ENCODE measurements around the gene COLEC12. TPM values are rescaled to one million over a fixed set of nuclear protein-coding genes. Genes with fewer than 3 reads are reported as not detected.
A peak's percentile ranks its signal among the peaks of the same experiment; 100 is the strongest.

The COLEC12 gene
- total RNA-seq, 4 donors from 2014 or later: 1.4 to 12.2 (median 4.0) TPM

- no peak for TF ChIP-seq POLR2A (IDR thresholded peaks at IDR 0.05)
- TF ChIP-seq CTCF (IDR thresholded peaks at IDR 0.05): no peak
- Histone ChIP-seq H3K36me3 (no peaks in the 10 kb centered on the region), H3K4me3 (no peak overlapping the region), H3K27ac (peak overlapping the region in 2 of 4 donors; percentile 30 to 46), H3K27me3 (no peaks in the 10 kb centered on the region), H3K4me1 (peaks cover 0 to 15% (median 0%) of the 10 kb centered on the region in 3 donors), H3K9me3 (no peaks in the 10 kb centered on the region)
- DNase-seq: no peak
- WGBS, 2 donors: 64 to 77% methylated on average over 11 to 12 of the region's 12 CpGs
- intact Hi-C loops (cut with DNase I): no loop called here
Observed at GRCh38 chr18:362311-363290, 137.9 kb downstream of the COLEC12 start.

- no peak for DNase-seq
- no peaks in the 10 kb centered on the region for H3K27me3 ChIP-seq
- peak overlapping the region in 2 of 4 donors; percentile 30 to 46 for H3K27ac ChIP-seq
- H3K9me3 ChIP-seq: no peaks in the 10 kb centered on the region
- intact Hi-C loops (cut with DNase I): no loop called here
- TF ChIP-seq POLR2A (IDR thresholded peaks at IDR 0.05) (no peak), CTCF (IDR thresholded peaks at IDR 0.05) (no peak)
- H3K4me1 ChIP-seq: peaks cover 0 to 15% (median 0%) of the 10 kb centered on the region in 3 donors
- no peak overlapping the region for H3K4me3 ChIP-seq
- WGBS, 2 donors: 56 to 69% methylated on average over 7 of the region's 7 CpGs
- no peaks in the 10 kb centered on the region for H3K36me3 ChIP-seq
Observed at GRCh38 chr18:361941-362310, 138.6 kb downstream of the COLEC12 start.

- TF ChIP-seq CTCF (IDR thresholded peaks at IDR 0.05) (no peak), POLR2A (IDR thresholded peaks at IDR 0.05) (no peak)
- Histone ChIP-seq H3K9me3 (no peaks in the 10 kb centered on the region), H3K36me3 (no peaks in the 10 kb centered on the region), H3K4me3 (no peak overlapping the region), H3K4me1 (peaks cover 0 to 15% (median 0%) of the 10 kb centered on the region in 3 donors), H3K27ac (no peak overlapping the region), H3K27me3 (no peaks in the 10 kb centered on the region)
- intact Hi-C loops (cut with DNase I): no loop called here
- 84 to 94% methylated on average over 7 of the region's 7 CpGs for whole genome bisulfite sequencing, 2 donors
- no peak for DNase-seq
Observed at GRCh38 chr18:361100-361732, 139.3 kb downstream of the COLEC12 start.

GRCh38 chr18:360676-361075 lies 139.8 kb downstream of the COLEC12 start:
- no peaks in the 10 kb centered on the region for H3K36me3 ChIP-seq
- DNase-seq: no peak
- H3K27me3 ChIP-seq: no peaks in the 10 kb centered on the region
- H3K27ac ChIP-seq: no peak overlapping the region
- H3K4me1 ChIP-seq: peaks cover 0 to 15% (median 0%) of the 10 kb centered on the region in 3 donors
- H3K4me3 ChIP-seq: no peak overlapping the region
- no peaks in the 10 kb centered on the region for H3K9me3 ChIP-seq
- TF ChIP-seq POLR2A (IDR thresholded peaks at IDR 0.05): no peak
- no peak for TF ChIP-seq CTCF (IDR thresholded peaks at IDR 0.05)
- intact Hi-C loops (cut with DNase I): no loop called here
- WGBS, 2 donors: 65 to 72% methylated on average over 2 of the region's 2 CpGs

GRCh38 chr18:356778-357177 lies 143.7 kb downstream of the COLEC12 start:
- WGBS, 2 donors: 77 to 83% methylated on average over 2 of the region's 2 CpGs
- Histone ChIP-seq H3K36me3 (no peaks in the 10 kb centered on the region), H3K4me3 (no peak overlapping the region), H3K4me1 (peaks cover 0 to 5% (median 0%) of the 10 kb centered on the region in 3 donors), H3K9me3 (no peaks in the 10 kb centered on the region), H3K27ac (no peak overlapping the region), H3K27me3 (no peaks in the 10 kb centered on the region)
- intact Hi-C loops (cut with DNase I): no loop called here
- no peak for DNase-seq
- TF ChIP-seq POLR2A (IDR thresholded peaks at IDR 0.05) (no peak), CTCF (IDR thresholded peaks at IDR 0.05) (no peak)
